IMR-90 (cell line): ENCODE data around the gene PXK. TPM values are rescaled to one million over a fixed set of nuclear protein-coding genes. Genes with fewer than 3 reads are reported as not detected.

Source experiments
- ATAC-seq: fragments of 200-7000 bp; cut with Tn5 transposase; 2 replicates; pipeline ENCODE4 v1.9.1; 2020; ENCODE audit warnings: low read depth, mild to moderate bottlenecking, moderate library complexity
- BruUV-seq: library from RNA; stranded (reverse); fragments of 400-500 nt; replicated peaks from 2 replicates; lab custom pipeline; 2021; lab: Mats Ljungman, UMichigan
- CTCF ChIA-PET: fragments of 300-600 bp; formaldehyde crosslinking; extraction: SDS; loops from one replicate; lab custom pipeline; 2021; ENCODE audit warnings: antibody characterized with exemption; lab: Yijun Ruan, JAX
- POLR2A ChIA-PET: fragments of 300-600 bp; sonication (Branson Sonifier 250); formaldehyde crosslinking; loops from one replicate; lab custom pipeline; 2022; ENCODE audit warnings: antibody characterized with exemption; ENCODE audit not compliant: unreplicated experiment; lab: Charles Lee
- DNase-seq: peaks from one replicate; pipeline ENCODE4 v3.0.0; 2013
- H2AFZ ChIP-seq: replicated peaks from 2 replicates; pipeline ENCODE3; 2013; ENCODE audit warnings: low read length, mild to moderate bottlenecking; ENCODE audit not compliant: poor library complexity
- H2AK5ac ChIP-seq: 2 replicates; pipeline ENCODE4 v1.6.1; 2013; ENCODE audit warnings: low read depth, low read length, inconsistent platforms
- H2AK9ac ChIP-seq: replicated peaks from 2 replicates; pipeline ENCODE3; 2013; ENCODE audit warnings: mild to moderate bottlenecking, low read depth, low read length, moderate library complexity; ENCODE audit not compliant: poor library complexity
- H2BK120ac ChIP-seq: 2 replicates; pipeline ENCODE4 v1.6.1; 2013; ENCODE audit warnings: low read depth, low read length, inconsistent platforms
- H2BK15ac ChIP-seq: 3 replicates; pipeline ENCODE4 v1.6.1; 2013; ENCODE audit warnings: low read depth, low read length, inconsistent platforms
- H2BK20ac ChIP-seq: 2 replicates; pipeline ENCODE4 v1.6.1; 2013; ENCODE audit warnings: low read depth, mild to moderate bottlenecking, inconsistent platforms, low read length, moderate library complexity
- H2BK5ac ChIP-seq: 2 replicates; pipeline ENCODE4 v1.6.1; 2013; ENCODE audit warnings: mild to moderate bottlenecking, low read depth, low read length, inconsistent platforms; ENCODE audit not compliant: poor library complexity, severe bottlenecking
- H3K14ac ChIP-seq: replicated peaks from 2 replicates; pipeline ENCODE4 v1.6.1; 2013; ENCODE audit warnings: low read depth, low read length, inconsistent platforms
- H3K18ac ChIP-seq: 2 replicates; pipeline ENCODE4 v1.6.1; 2013; ENCODE audit warnings: low read depth, low read length, control low read depth
- H3K23ac ChIP-seq: 2 replicates; pipeline ENCODE4 v1.6.1; 2013; ENCODE audit warnings: low read depth, low read length, inconsistent platforms
- H3K27ac ChIP-seq: 2 replicates; pipeline ENCODE4 v1.5.1; 2013; ENCODE audit warnings: mild to moderate bottlenecking, control low read depth, low read length; ENCODE audit not compliant: insufficient read depth
- H3K27me3 ChIP-seq: 2 replicates; pipeline ENCODE4 v1.6.1; 2013; ENCODE audit warnings: low read length; ENCODE audit not compliant: control insufficient read depth, insufficient read depth
- H3K36me3 ChIP-seq: 2 replicates; pipeline ENCODE4 v1.6.1; 2013; ENCODE audit warnings: low read length, mixed read lengths; ENCODE audit not compliant: control insufficient read depth, insufficient read depth
- H3K4ac ChIP-seq: 2 replicates; pipeline ENCODE4 v1.6.1; 2013; ENCODE audit warnings: low read depth, low read length, inconsistent platforms
- H3K4me1 ChIP-seq: 2 replicates; pipeline ENCODE4 v1.6.1; 2013; ENCODE audit warnings: low read length, mixed read lengths; ENCODE audit not compliant: control insufficient read depth, insufficient read depth
- H3K4me2 ChIP-seq: 2 replicates; pipeline ENCODE4 v1.6.1; 2013; ENCODE audit warnings: low read depth, mild to moderate bottlenecking, control low read depth, low read length, moderate library complexity
- H3K4me3 ChIP-seq: 2 replicates; pipeline ENCODE4 v1.5.1; 2013; ENCODE audit warnings: low read depth, mild to moderate bottlenecking, control low read depth, low read length, moderate library complexity; ENCODE audit not compliant: insufficient read depth
- H3K56ac ChIP-seq: 2 replicates; pipeline ENCODE4 v1.6.1; 2013; ENCODE audit warnings: low read length, inconsistent platforms; ENCODE audit not compliant: insufficient read depth; ENCODE audit errors: extremely low read depth
- H3K79me1 ChIP-seq, 2 experiments: 2 replicates each; pipeline ENCODE4 v1.6.1; 2013; ENCODE audit warnings: low read length in 2 of 2, inconsistent platforms in 1 of 2, low read depth in 1 of 2
- H3K9ac ChIP-seq: 2 replicates; pipeline ENCODE4 v1.6.1; 2013; ENCODE audit warnings: low read depth, low read length, control low read depth
- H3K9me1 ChIP-seq: 2 replicates; pipeline ENCODE4 v1.6.1; 2013; ENCODE audit warnings: low read length, inconsistent platforms; ENCODE audit not compliant: insufficient read depth
- H3K9me3 ChIP-seq: 2 replicates; pipeline ENCODE4 v1.6.1; 2013; ENCODE audit warnings: low read length; ENCODE audit not compliant: control insufficient read depth, insufficient read depth
- H4K20me1 ChIP-seq: 2 replicates; pipeline ENCODE4 v1.6.1; 2013; ENCODE audit warnings: low read length, inconsistent platforms; ENCODE audit not compliant: insufficient read depth
- H4K5ac ChIP-seq: 2 replicates; pipeline ENCODE4 v1.6.1; 2013; ENCODE audit warnings: mild to moderate bottlenecking, low read depth, low read length, control low read depth
- H4K8ac ChIP-seq, 2 experiments: 2 replicates each; pipeline ENCODE4 v1.6.1; 2013; ENCODE audit warnings: low read depth in 2 of 2, low read length in 2 of 2, control low read depth in 1 of 2, inconsistent platforms in 1 of 2
- H4K91ac ChIP-seq: 2 replicates; pipeline ENCODE4 v1.6.1; 2013; ENCODE audit warnings: low read depth, low read length, inconsistent platforms; ENCODE audit not compliant: insufficient read depth
- BHLHE40 ChIP-seq: fragments of 150-350 bp; IDR thresholded peaks from 2 replicates; pipeline ENCODE4 v1.6.1; 2016; ENCODE audit warnings: mild to moderate bottlenecking, low read depth, low read length
- CEBPB ChIP-seq: IDR thresholded peaks from 2 replicates; pipeline ENCODE4 v1.6.1; 2012; ENCODE audit warnings: low read depth, low read length, improper control_type of control experiment
- CHD1 ChIP-seq: IDR thresholded peaks from 2 replicates; pipeline ENCODE4 v1.6.1; 2012; ENCODE audit warnings: low read depth, low read length, improper control_type of control experiment
- FOS ChIP-seq: fragments of 150-350 bp; IDR thresholded peaks from 2 replicates; pipeline ENCODE4 v1.6.1; 2016; ENCODE audit warnings: low read depth, low read length
- MAFK ChIP-seq: IDR thresholded peaks from 2 replicates; pipeline ENCODE4 v1.6.1; 2012; ENCODE audit warnings: low read depth, low read length, improper control_type of control experiment
- MAZ ChIP-seq: IDR thresholded peaks from 2 replicates; pipeline ENCODE4 v1.6.1; 2012; ENCODE audit warnings: low read depth, mild to moderate bottlenecking, low read length, improper control_type of control experiment, moderate library complexity, borderline replicate concordance
- POLR2A ChIP-seq: IDR thresholded peaks from 2 replicates; pipeline ENCODE4 v1.6.1; 2012; ENCODE audit warnings: mild to moderate bottlenecking, low read depth, low read length
- RAD21 ChIP-seq: IDR thresholded peaks from 2 replicates; pipeline ENCODE4 v1.6.1; 2012; ENCODE audit warnings: low read length, improper control_type of control experiment
- RCOR1 ChIP-seq: IDR thresholded peaks from 2 replicates; pipeline ENCODE4 v1.6.1; 2012; ENCODE audit warnings: mild to moderate bottlenecking, low read length, improper control_type of control experiment; ENCODE audit not compliant: insufficient replicate concordance
- RFX5 ChIP-seq: IDR thresholded peaks from 2 replicates; pipeline ENCODE4 v1.8.0; 2012; ENCODE audit warnings: low read depth, mild to moderate bottlenecking, low read length, moderate library complexity
- SMC3 ChIP-seq: fragments of 150-350 bp; IDR thresholded peaks from 2 replicates; pipeline ENCODE4 v1.6.1; 2016; ENCODE audit warnings: low read depth, mild to moderate bottlenecking, antibody characterized with exemption, low read length, moderate library complexity
- WGBS, 2 experiments: methylation state at CpG; one replicate each; pipeline versions ENCODE4 v1.1.5 to v1.1.7; 2013; ENCODE audit warnings: missing lambda C conversion rate in 2 of 2; ENCODE audit not compliant: insufficient read length in 1 of 2; ENCODE audit errors: extremely low coverage in 2 of 2; 5-methylcytosine and 5-hydroxymethylcytosine counted together
- dilution Hi-C: fragments of 300-500 bp; cut with HindIII; formaldehyde crosslinking; loops from one replicate; pipeline ENCODE4 v1.14.3; 2018; ENCODE audit warnings: low sequenced_read_pairs; ENCODE audit not compliant: unreplicated experiment
- in situ Hi-C: fragments of 300-500 bp; cut with MboI; formaldehyde crosslinking; loops from 3 replicates; pipeline ENCODE4 v1.14.3; 2019; ENCODE audit warnings: low sequenced_read_pairs, inconsistent platforms, mixed read lengths
- intact Hi-C: fragments of 100-400 bp; cut with micrococcal nuclease; formaldehyde crosslinking; loops from 2 replicates; pipeline ENCODE4 v1.10.0; 2022
- polyA plus RNA-seq, 3 experiments: library from polyadenylated mRNA; depleted of rRNA; stranded (reverse); fragments of >200 nt; gene quantifications; 2 replicates each; pipeline ENCODE4 v1.2.3, GENCODE V29; 2012; ENCODE audit warnings: low replicate concordance in 1 of 3
- total RNA-seq: library from RNA; depleted of rRNA; stranded (reverse); fragments of >200 nt; gene quantifications from 2 replicates; pipeline ENCODE4 v1.2.3, GENCODE V29; 2012
- TF ChIP-seq, protein P1 (sequence below): fragments of 150-350 bp; IDR thresholded peaks from 2 replicates; pipeline ENCODE4 v1.6.1; 2017; ENCODE audit warnings: mild to moderate bottlenecking, antibody characterized with exemption, low read length, low read depth
- TF ChIP-seq, protein P2 (sequence below): fragments of 150-350 bp; IDR thresholded peaks from 2 replicates; pipeline ENCODE4 v1.6.1; 2016; ENCODE audit warnings: low read depth, mild to moderate bottlenecking, low read length, moderate library complexity, borderline replicate concordance
- TF ChIP-seq, protein P3 (sequence below): conservative IDR thresholded peaks from 2 replicates; pipeline ENCODE4 v1.5.1; 2012; ENCODE audit warnings: mild to moderate bottlenecking, low read depth, low read length, improper control_type of control experiment

Gene PXK
- total and polyA plus RNA-seq, 2 of the 4 experiments (the other 2 are of a cell fraction) = 14.3 to 17.7 TPM

DNA sequence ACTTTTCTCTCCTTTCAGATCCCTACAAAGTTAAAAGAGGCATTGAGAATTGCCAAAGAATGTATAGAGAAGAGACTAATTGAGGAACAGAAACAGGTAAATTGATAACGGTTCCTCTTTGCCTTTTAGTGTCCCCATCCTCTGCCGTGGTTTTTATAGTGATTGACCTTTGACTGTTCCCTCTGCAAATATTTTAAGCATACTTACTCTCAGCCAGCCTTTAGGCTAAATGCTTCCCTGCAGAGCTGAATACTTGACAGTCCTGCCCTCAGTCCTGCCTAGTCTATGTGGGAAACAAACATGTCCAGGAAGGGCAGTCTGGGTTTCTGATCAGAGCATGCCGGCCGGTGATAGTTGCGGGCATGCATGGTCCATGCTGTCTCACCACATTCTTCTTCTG is 76.2 kb downstream of the PXK start:
- dilution Hi-C loops = no loop called here
- CTCF ChIA-PET = no interaction called here

More for the DNA sequence above, 76.2 kb downstream of the PXK start:
- H4K20me1 ChIP-seq = no peaks in the 10 kb centered on the region; the same call in 1 of the 2 replicates
- no peak overlapping the region for H3K4me2 ChIP-seq
- H2AFZ ChIP-seq = no peak overlapping the region
- peaks cover 4% of the 10 kb centered on the region for H3K9me3 ChIP-seq
- peaks cover 5% of the 10 kb centered on the region for H3K4me1 ChIP-seq
- no CpG with 5 or more reads among the region's 5 CpGs for WGBS, 2 experiments
- no peak overlapping the region for H3K27ac ChIP-seq
- H2AK9ac ChIP-seq = no peak overlapping the region
- no peaks in the 10 kb centered on the region for H3K27me3 ChIP-seq
- intact Hi-C loops = no loop called here
- no peak overlapping the region for H3K4ac ChIP-seq
- no peak overlapping the region for H2BK15ac ChIP-seq
- BruUV-seq = no TSS peak
- H3K18ac ChIP-seq = no peak overlapping the region
- TF ChIP-seq POLR2A (no peak), CHD1 (no peak), RCOR1 (no peak), BHLHE40 (no peak), MAFK (no peak), SMC3 (no peak), FOS (no peak), MAZ (no peak), RFX5 (no peak), CEBPB (no peak), RAD21 (no peak)
- TF ChIP-seq, protein P1, sequence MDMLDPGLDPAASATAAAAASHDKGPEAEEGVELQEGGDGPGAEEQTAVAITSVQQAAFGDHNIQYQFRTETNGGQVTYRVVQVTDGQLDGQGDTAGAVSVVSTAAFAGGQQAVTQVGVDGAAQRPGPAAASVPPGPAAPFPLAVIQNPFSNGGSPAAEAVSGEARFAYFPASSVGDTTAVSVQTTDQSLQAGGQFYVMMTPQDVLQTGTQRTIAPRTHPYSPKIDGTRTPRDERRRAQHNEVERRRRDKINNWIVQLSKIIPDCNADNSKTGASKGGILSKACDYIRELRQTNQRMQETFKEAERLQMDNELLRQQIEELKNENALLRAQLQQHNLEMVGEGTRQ = no peak
- TF ChIP-seq, protein P2, sequence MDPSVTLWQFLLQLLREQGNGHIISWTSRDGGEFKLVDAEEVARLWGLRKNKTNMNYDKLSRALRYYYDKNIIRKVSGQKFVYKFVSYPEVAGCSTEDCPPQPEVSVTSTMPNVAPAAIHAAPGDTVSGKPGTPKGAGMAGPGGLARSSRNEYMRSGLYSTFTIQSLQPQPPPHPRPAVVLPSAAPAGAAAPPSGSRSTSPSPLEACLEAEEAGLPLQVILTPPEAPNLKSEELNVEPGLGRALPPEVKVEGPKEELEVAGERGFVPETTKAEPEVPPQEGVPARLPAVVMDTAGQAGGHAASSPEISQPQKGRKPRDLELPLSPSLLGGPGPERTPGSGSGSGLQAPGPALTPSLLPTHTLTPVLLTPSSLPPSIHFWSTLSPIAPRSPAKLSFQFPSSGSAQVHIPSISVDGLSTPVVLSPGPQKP = no peak
- TF ChIP-seq, protein P3, sequence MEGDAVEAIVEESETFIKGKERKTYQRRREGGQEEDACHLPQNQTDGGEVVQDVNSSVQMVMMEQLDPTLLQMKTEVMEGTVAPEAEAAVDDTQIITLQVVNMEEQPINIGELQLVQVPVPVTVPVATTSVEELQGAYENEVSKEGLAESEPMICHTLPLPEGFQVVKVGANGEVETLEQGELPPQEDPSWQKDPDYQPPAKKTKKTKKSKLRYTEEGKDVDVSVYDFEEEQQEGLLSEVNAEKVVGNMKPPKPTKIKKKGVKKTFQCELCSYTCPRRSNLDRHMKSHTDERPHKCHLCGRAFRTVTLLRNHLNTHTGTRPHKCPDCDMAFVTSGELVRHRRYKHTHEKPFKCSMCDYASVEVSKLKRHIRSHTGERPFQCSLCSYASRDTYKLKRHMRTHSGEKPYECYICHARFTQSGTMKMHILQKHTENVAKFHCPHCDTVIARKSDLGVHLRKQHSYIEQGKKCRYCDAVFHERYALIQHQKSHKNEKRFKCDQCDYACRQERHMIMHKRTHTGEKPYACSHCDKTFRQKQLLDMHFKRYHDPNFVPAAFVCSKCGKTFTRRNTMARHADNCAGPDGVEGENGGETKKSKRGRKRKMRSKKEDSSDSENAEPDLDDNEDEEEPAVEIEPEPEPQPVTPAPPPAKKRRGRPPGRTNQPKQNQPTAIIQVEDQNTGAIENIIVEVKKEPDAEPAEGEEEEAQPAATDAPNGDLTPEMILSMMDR = no peak
- H3K56ac ChIP-seq = no peak overlapping the region
- DNase-seq (no peak), ATAC-seq (no peak)
- H3K36me3 ChIP-seq = peaks cover 51% of the 10 kb centered on the region
- no peak overlapping the region for H4K5ac ChIP-seq
- H3K14ac ChIP-seq = no peak overlapping the region
- peaks cover 0 to 6% of the 10 kb centered on the region in 2 experiments; a peak in 1 of 4 replicates for H3K79me1 ChIP-seq
- H2BK120ac ChIP-seq = no peak overlapping the region
- POLR2A ChIA-PET = no interaction called here
- no peak overlapping the region for H4K91ac ChIP-seq
- H2BK20ac ChIP-seq = no peak overlapping the region
- H3K23ac ChIP-seq = no peak overlapping the region
- no peak overlapping the region for H2BK5ac ChIP-seq
- H4K8ac ChIP-seq = no peak overlapping the region
- no peak overlapping the region for H3K9ac ChIP-seq
- peaks cover 12% of the 10 kb centered on the region for H3K9me1 ChIP-seq
- H2AK5ac ChIP-seq = no peak overlapping the region
- no peak overlapping the region for H3K4me3 ChIP-seq
- in situ Hi-C loops = loop anchor here (25.0 kb wide), 1 partner anchor 222 kb away; no protein-coding TSS in a partner anchor
